GM20431 (cell line): ENCODE data around the gene LTBP1.
"Not testable (repeated sequence)": the region's sequence is repeated elsewhere in the genome, so short reads cannot be mapped to it uniquely, and the experiment has no call there.

Experiments used
- in situ Hi-C: fragments of 300-500 bp; cut with MseI, MboI; formaldehyde crosslinking; loops from one replicate; pipeline ENCODE4 v1.15.0; 2020; ENCODE audit warnings: low sequenced_read_pairs; ENCODE audit not compliant: unreplicated experiment

The LTBP1 gene

DNA sequence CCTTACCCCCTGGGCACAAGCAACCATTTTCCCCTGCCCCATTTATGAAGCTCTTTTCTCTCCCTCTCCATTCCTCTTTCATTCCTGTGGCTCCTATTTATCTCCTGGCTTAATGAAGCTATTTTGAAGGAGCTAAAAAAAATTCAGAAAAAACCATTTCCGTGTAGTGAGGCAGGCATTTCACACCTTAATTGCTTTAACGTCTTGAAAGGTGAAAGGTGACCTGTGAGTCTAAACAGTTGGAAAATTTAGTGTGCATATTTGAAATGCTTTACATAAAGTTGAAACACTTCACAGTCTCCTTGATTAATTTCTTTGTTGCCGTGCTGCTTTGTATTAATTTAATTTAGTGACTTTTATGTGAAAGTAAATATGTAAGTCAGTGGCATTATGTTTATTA, 83.6 kb downstream of the LTBP1 start:
- in situ Hi-C loops: no loop called here

GRCh38 chr2:33032245-33032644, 85.5 kb downstream of the LTBP1 start:
- in situ Hi-C loops: no loop called here

DNA sequence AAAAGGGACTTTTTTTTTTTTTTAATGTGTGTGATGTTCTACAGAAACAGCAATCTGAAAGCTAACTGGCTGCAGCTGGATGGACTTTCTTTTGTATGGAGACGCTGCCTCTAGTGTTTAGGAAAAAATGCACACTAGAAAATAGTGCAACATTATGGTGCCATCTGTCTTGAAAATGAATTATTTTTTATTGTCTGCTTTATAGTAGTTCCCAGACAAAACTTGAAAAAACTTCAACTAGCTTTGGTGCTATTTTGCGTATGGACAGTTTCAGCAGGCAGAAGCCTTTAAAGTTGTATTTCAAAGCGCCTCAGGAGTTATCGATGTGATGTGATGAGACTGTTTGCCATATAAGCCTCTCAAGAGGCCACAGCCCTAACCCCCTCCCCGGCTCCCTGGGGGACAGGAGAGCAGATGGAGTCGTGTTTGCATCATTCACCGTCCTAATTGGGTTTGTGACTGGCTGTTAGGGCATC, 86.9 kb downstream of the LTBP1 start:
- in situ Hi-C loops: no loop called here

DNA sequence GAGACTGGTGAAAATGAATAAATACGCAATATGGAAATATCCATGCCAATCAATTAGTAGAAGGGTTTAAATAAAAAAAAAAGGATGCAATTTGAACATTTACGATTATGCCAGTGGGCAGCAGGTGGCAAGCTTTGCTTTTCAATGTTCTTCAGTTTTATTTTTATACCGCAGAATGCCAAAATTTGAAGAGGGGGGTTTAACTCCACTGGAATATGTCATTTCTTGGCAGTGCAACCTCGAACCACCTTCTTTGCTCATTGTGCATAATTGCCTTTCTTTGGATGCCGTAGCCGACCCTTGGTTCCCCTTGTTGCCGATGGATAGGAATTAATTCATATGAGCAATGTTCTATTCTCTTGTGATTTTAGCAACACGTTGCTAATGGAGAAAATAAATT, 88.0 kb downstream of the LTBP1 start:
- in situ Hi-C loops: no loop called here

DNA sequence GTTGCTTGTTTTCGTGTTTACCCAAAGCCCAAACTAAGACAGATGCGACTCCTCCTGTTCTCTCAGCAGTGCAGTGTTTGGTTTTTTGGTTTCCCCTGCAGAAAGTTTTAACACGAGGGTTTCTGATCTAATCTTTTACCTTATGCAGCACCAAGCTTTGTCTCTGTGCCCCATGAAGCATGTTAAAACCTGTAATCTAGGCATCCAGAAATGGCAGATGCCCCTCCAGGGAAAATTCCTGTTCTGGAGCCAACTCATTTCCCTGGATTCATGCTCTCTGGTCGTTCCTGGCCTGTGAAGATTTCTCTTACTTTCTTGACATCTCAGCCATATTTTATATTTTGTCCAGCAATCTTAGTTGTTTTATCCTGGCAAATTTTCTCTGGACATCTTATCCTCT, 91.5 kb downstream of the LTBP1 start:
- in situ Hi-C loops: no loop called here

GRCh38 chr2:33038799-33039198, 92.0 kb downstream of the LTBP1 start:
- in situ Hi-C loops: no loop called here

GRCh38 chr2:33040541-33040940, 93.8 kb downstream of the LTBP1 start:
- in situ Hi-C loops: no loop called here

DNA sequence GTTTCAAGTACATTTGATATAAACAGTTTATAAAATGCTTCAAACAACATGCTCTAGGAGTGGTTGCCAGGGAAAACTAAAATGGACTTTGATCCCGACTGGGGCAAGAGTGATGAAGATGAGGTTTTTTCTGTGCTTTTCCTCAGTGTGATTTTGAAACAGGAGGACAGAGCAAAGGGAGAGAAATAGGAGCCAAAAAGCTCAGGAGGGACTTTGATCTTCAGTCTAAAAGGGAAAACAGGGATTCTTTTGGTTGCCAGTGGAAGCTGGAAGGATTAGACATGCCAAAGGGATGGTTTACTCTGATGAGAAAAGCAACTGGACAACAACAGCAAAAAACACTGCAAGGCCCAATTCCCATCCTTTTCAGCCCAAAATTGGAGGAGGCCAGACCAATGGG, 95.5 kb downstream of the LTBP1 start:
- in situ Hi-C loops: no loop called here

GRCh38 chr2:33042819-33043218, 96.1 kb downstream of the LTBP1 start:
- in situ Hi-C loops: no loop called here

DNA sequence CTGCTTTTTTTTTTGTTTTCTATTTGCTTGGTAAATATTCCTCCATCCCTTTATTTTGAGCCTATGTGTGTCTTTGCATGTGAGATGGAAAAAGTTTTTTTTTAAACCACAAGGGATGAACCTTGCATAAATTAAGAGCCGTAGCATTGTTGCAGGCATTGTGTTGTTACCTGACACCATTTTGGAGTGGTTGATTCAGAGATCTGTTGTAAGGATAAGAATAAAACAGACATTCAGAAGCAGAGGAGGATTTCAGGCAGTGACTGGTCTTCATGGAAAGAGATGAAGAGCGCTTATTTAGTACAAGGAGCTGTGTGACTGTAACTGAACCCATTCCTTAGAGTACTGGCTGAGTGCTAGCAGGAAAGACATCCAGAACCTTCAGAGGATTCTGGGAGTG, 101.2 kb downstream of the LTBP1 start:
- in situ Hi-C loops: no loop called here

DNA sequence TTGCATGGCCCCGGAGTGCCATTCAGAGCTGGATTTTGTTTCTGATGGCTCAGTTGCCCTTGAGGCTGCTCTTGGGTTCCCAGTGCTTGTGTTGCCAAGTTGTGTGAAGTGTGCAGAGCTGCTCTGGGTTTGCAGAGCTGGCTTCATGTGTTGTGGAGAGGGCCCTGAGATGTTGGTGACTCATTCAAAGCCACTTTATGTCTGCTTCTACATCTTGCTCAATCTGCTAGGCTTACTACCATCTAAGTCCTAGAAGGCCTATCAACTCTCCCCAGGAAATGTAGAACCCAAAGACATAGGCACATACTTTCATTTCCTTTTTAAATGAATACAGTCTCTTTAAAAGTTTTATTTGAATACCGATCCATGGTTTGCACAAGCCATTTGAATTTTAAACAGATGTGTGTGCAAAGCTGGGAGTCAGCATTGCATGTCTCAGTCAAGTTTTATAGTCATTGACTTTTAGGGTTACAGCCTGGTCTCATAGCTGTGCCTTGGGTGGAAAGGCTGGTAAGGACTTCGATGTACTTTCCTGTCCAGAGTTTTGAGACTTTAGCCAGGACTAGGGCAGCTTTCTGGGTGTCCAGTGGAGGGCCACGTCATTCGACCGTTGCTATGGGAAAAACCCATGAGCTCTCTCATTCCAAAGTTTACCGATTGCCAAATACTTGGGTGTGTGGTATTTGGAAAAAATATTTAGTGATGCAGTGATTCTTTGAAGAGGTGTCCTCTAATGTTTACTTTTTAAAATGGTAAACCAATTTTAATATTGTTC, 105.0 kb downstream of the LTBP1 start:
- in situ Hi-C loops: no loop called here

DNA sequence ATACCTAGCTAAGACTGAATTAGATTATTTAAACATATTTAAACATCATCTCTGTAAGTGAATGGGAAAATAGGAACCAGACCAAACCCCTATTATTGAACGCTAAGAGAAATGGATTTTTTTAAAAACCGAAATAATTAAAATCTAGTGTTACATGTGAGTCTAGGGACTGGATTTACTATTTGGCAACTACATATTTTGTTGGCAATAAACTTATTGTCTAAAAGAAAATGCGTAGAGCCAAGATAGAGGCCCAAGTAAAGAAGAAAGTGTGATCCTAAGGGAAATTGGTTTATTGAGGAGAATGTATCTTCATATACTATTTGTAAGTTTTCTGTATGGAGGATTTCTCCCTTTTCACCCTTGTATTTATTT, 105.6 kb downstream of the LTBP1 start:
- in situ Hi-C loops: no loop called here

GRCh38 chr2:33052795-33053194, 106.0 kb downstream of the LTBP1 start:
- in situ Hi-C loops: not testable (repeated sequence)

- in situ Hi-C loops: no loop called here
Observed at GRCh38 chr2:33056170-33056569, 109.4 kb downstream of the LTBP1 start.

- in situ Hi-C loops: not testable (repeated sequence)
Observed at GRCh38 chr2:33057307-33058028, 110.7 kb downstream of the LTBP1 start.

- in situ Hi-C loops: no loop called here
Observed at GRCh38 chr2:33058716-33059470, 112.1 kb downstream of the LTBP1 start.

DNA sequence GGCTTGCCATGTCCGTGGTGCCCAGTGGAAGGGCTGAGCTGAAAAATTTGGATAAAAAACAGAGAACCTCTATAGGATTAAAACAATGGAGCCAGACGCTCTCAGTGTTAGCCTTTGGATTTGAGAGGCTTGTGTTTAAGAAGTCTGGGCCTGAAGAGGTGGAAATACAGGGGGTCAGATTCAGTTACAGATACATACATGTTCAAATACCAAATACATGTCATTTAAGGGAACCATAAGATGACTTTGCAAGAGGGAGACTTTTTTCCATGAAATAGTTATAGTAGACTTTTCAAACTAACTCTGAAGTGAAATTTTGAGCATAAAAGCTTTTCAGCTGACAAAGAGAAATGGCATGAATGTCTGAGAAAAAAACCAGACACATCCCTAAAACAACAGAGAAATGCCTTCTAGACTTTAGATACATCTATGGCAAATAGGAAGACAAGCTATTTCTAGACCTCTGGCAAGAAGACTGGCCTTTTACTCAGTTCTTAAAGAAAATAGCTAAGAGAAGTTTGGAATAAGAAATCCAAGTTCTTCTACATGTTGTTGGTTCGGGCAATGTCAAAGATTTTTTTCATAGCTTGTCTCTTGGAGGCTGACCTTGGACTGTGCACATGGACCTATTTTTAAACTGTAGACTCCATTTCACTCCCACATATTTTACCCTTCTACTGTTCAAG, 112.9 kb downstream of the LTBP1 start:
- in situ Hi-C loops: no loop called here

DNA sequence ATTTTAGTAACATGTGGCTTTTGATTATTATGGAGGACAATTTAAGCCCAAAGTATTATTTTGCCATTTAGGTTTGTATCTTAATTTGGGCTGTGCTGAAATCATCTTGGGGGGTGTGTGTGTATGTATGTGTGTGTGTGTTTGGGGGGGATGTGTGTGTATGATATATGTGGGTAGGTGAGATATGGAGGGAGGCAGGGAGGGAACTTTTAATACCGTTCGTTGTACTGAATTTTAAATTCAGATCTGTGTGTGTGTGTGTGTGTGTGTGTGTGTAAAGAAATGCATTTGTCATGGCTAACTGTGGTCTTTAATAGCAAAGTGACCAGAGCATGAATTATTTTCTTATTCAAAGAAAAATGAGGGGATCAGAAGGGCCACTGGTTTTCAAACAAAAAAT, 113.7 kb downstream of the LTBP1 start:
- in situ Hi-C loops: no loop called here

GRCh38 chr2:33062665-33063250, 116.0 kb downstream of the LTBP1 start:
- in situ Hi-C loops: no loop called here

DNA sequence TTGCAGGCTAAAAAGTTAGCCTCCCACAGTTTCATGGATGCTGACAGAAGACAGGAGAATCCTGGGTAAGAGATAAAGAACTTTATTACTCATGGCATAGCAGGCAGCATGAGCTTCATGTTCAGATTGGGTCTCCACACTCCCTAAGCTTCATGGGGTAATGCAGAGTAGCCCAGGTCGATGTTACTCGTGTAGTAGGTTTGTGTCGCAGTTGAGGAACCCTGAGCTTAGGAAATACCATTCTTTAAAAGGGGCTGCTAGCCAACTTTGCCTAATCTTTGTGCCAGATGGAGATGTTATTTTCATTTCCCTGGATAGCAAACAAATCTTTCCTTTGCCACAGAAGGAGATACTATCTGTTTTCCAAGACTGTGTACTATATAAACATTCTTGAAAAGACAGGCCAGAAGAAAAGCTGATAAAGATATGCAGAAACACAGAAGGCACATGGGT, 117.6 kb downstream of the LTBP1 start:
- in situ Hi-C loops: no loop called here
